Stimulated activated CD4-positive, alpha-beta T cell treated with anti-CD3 and anti-CD28 coated beads, Interleukin-1b, Interleukin-23, amount 100 ng/mL, for 24 hours (primary cell): Measurements from ENCODE around the gene EHD2.
"Not testable (repeated sequence)": the region's sequence is repeated elsewhere in the genome, so short reads cannot be mapped to it uniquely, and the experiment has no call there.

Source experiments
- DNase-seq, 4 experiments: peaks; one replicate each; pipeline ENCODE4 v3.0.0-alpha.2; 2020; ENCODE audit warnings: low read depth in 4 of 4, low spot score in 1 of 4

Gene EHD2

GRCh38 chr19:47713046-47714021 is at the start of gene EHD2:
Gene EHD2 (plus strand): TSS chr19:47713422. CDS start chr19:47716613, 3,191 bp downstream.
- DNase-seq = peak in 3 of 4 experiments; percentile 28 to 43 (median 31)

GRCh38 chr19:47663435-47663910 is 49.7 kb upstream of the EHD2 start:
- no peak for DNase-seq

- no peak for DNase-seq
Measured at GRCh38 chr19:47663911-47664771, 49.1 kb upstream of the EHD2 start.

DNA sequence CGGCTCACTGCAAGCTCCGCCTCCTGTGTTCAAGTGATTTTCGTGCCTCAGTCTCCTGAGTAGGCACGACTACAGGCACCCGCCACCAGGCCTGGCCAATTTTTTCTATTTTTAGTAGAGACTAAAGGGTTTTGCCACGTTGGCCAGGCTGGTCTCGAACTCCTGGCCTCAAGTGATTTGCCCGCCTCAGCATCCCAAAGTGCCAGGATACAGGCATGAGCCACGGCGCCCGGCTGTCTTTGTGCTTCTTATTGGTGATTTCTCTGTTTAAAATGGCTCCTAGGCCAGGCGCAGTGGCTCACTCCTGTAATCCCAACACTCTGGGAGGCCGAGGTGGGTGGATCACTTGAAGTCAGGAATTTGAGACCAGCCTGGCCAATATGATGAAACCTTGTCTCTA is 44.7 kb upstream of the EHD2 start:
- not testable (repeated sequence) for DNase-seq

DNA sequence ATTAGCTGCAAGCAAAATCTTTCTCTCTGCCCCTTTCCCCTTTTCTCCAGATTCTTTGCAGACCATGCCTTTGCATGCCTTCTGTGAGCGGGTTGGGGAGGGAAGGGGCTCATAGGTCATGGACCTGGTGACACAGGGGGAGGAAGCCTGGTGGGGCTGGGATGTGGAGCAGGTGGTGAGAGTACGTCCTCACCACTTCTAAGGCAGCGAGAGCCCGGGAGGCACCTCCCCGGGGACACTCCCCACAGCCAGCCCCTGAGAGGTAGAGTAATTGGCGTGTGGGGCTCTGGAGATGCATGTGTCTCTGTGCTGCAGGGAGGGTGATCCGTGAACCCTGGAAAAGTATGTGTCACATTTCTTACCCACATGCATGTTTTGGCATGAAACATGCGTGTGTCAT is 42.5 kb upstream of the EHD2 start:
- no peak for DNase-seq

GRCh38 chr19:47671499-47671898 is 41.7 kb upstream of the EHD2 start:
- DNase-seq = no peak

GRCh38 chr19:47673426-47673825 is 39.8 kb upstream of the EHD2 start:
- no peak for DNase-seq

- no peak for DNase-seq
Measured at GRCh38 chr19:47674548-47674947, 38.7 kb upstream of the EHD2 start.

GRCh38 chr19:47675271-47675670 is 38.0 kb upstream of the EHD2 start:
- DNase-seq = no peak

- DNase-seq = no peak
Measured at GRCh38 chr19:47675859-47676258, 37.4 kb upstream of the EHD2 start.

GRCh38 chr19:47676811-47677210 is 36.4 kb upstream of the EHD2 start:
- DNase-seq = no peak

GRCh38 chr19:47679251-47679900 is 33.8 kb upstream of the EHD2 start:
- DNase-seq = no peak

GRCh38 chr19:47679922-47680857 is 33.0 kb upstream of the EHD2 start:
- no peak for DNase-seq

GRCh38 chr19:47680858-47681332 is 32.3 kb upstream of the EHD2 start:
- no peak for DNase-seq

- no peak for DNase-seq
Measured at GRCh38 chr19:47681388-47681787, 31.8 kb upstream of the EHD2 start.

DNA sequence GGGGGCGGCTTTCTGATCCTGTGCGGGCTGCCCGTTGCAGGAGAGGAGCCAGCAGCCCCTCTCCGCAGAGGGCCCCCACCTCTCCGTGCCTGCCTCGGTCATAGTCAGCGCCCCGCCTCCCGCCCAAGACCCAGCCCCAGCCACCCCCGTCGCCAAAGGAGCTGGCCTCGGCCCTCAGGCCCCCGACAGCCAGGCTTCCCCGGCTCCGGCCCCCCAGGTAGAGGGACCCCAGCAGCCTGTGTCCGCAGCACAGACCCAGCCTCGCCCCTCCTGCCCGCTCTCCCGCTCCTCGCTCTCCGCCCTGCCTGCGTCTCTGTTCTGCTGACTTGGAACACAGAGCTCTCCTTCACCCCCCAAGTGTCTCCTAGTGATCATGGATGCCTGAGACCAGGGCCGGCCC is 31.3 kb upstream of the EHD2 start:
- no peak for DNase-seq

GRCh38 chr19:47682939-47683338 is 30.3 kb upstream of the EHD2 start:
- DNase-seq = no peak

- DNase-seq = no peak
Measured at GRCh38 chr19:47686679-47687450, 26.4 kb upstream of the EHD2 start.

DNA sequence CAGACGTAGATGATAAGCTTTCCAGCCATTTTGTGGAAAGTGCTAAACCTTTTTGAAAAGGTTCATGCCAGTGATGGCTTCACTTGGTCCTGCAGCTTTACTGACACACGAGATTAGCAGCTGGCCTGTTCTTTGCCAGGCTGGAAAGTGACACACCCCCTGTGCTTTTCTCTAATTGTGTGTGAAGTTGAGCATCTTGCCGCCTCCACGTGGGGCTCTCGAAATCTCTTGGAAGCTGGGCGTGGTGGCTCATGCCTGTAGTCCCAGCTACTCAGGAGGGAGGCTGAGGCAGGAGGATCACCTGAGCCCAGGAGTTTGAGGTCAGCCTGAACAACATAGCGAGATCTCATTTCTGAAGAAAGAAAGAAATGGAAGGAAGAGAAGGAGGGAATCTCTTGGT is 25.3 kb upstream of the EHD2 start:
- no peak for DNase-seq
